ENCODE data around the gene MIPEP. TPM values are rescaled to one million over a fixed set of nuclear protein-coding genes. Genes with fewer than 3 reads are reported as not detected.

The MIPEP gene
- polyA plus RNA-seq, 1 donor (not counting 4 experiments of a cell fraction or from before 2014, with no cell fraction given), result 35.0 TPM

GRCh38 chr13:23871616-23872220, 17.5 kb downstream of the MIPEP start:
- dilution Hi-C loops (cut with MboI; ENCODE audit: extremely low pct_ligation_motif_present, low sequenced_read_pairs), result no loop called here
- Histone ChIP-seq H3K27ac (ENCODE audit: control insufficient read depth, insufficient read depth, low read length) (no peak overlapping the region), H3K9ac (ENCODE audit: control insufficient read depth, extremely low read depth, insufficient read depth, low read length) (no peak overlapping the region)

GRCh38 chr13:23870356-23871140, 18.7 kb downstream of the MIPEP start:
- H2AFZ ChIP-seq (ENCODE audit: control insufficient read depth, low read length), result peak overlapping the region; percentile 18
- dilution Hi-C loops (cut with MboI; ENCODE audit: extremely low pct_ligation_motif_present, low sequenced_read_pairs), result no loop called here
- peaks cover 0 to 15% of the 10 kb centered on the region in 2 experiments for H3K36me3 ChIP-seq (ENCODE audit: control insufficient read depth in 2 of 2, extremely low read depth in 1 of 2, insufficient read depth in 2 of 2, low read length in 2 of 2)
- H3K9ac ChIP-seq (ENCODE audit: control insufficient read depth, extremely low read depth, insufficient read depth, low read length), result no peak overlapping the region
- H3K9me3 ChIP-seq (ENCODE audit: control insufficient read depth, low read depth, low read length), result no peaks in the 10 kb centered on the region
- DNase-seq (ENCODE audit: low read depth, low spot score), result no peak
- H3K4me2 ChIP-seq (ENCODE audit: control insufficient read depth, extremely low read depth, insufficient read depth, low read depth, low read length), result peak overlapping the region; percentile 35
- H3K27ac ChIP-seq (ENCODE audit: control insufficient read depth, insufficient read depth, low read length), result peak overlapping the region; percentile 24
- no peaks in the 10 kb centered on the region for H3K79me2 ChIP-seq (ENCODE audit: control insufficient read depth, insufficient read depth, low read length)
- no peaks in the 10 kb centered on the region for H3K9me1 ChIP-seq (ENCODE audit: control insufficient read depth, extremely low read depth, insufficient read depth, low read length)
- H3K4me1 ChIP-seq (ENCODE audit: control insufficient read depth, extremely low read depth, insufficient read depth, low read length), result peaks cover 35% of the 10 kb centered on the region
- no peaks in the 10 kb centered on the region for H4K20me1 ChIP-seq (ENCODE audit: control insufficient read depth, extremely low read depth, insufficient read depth, low read length)
- no peak overlapping the region for H3K4me3 ChIP-seq (ENCODE audit: control insufficient read depth in 2 of 3, extremely low read depth in 1 of 3, insufficient read depth in 2 of 3, low read depth in 1 of 3, low read length in 3 of 3)
- no peaks in the 10 kb centered on the region for H3K27me3 ChIP-seq (ENCODE audit: control insufficient read depth, extremely low read depth, insufficient read depth, low read length)
- no peak for FAIRE-seq
- TF ChIP-seq, protein P1, sequence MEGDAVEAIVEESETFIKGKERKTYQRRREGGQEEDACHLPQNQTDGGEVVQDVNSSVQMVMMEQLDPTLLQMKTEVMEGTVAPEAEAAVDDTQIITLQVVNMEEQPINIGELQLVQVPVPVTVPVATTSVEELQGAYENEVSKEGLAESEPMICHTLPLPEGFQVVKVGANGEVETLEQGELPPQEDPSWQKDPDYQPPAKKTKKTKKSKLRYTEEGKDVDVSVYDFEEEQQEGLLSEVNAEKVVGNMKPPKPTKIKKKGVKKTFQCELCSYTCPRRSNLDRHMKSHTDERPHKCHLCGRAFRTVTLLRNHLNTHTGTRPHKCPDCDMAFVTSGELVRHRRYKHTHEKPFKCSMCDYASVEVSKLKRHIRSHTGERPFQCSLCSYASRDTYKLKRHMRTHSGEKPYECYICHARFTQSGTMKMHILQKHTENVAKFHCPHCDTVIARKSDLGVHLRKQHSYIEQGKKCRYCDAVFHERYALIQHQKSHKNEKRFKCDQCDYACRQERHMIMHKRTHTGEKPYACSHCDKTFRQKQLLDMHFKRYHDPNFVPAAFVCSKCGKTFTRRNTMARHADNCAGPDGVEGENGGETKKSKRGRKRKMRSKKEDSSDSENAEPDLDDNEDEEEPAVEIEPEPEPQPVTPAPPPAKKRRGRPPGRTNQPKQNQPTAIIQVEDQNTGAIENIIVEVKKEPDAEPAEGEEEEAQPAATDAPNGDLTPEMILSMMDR (optimal IDR thresholded peaks at IDR 0.05 in 1 of 3, IDR thresholded peaks at IDR 0.05 in 1 of 3, conservative IDR thresholded peaks at IDR 0.05 in 1 of 3; ENCODE audit: extremely low read depth in 1 of 3, insufficient read depth in 2 of 3, low read length in 3 of 3), result no peak
- no peak for TF ChIP-seq EZH2 (IDR thresholded peaks at IDR 0.05; ENCODE audit: low read length)

More at GRCh38 chr13:23871616-23872220, 17.5 kb downstream of the MIPEP start:
- Histone ChIP-seq H3K4me1 (ENCODE audit: control insufficient read depth, extremely low read depth, insufficient read depth, low read length) (peaks cover 29% of the 10 kb centered on the region), H3K36me3 (ENCODE audit: control insufficient read depth in 2 of 2, extremely low read depth in 1 of 2, insufficient read depth in 2 of 2, low read length in 2 of 2) (peaks cover 0 to 13% of the 10 kb centered on the region in 2 experiments), H3K27me3 (ENCODE audit: control insufficient read depth, extremely low read depth, insufficient read depth, low read length) (no peaks in the 10 kb centered on the region), H3K9me1 (ENCODE audit: control insufficient read depth, extremely low read depth, insufficient read depth, low read length) (no peaks in the 10 kb centered on the region), H3K79me2 (ENCODE audit: control insufficient read depth, insufficient read depth, low read length) (no peaks in the 10 kb centered on the region), H2AFZ (ENCODE audit: control insufficient read depth, low read length) (no peak overlapping the region), H3K4me3 (ENCODE audit: control insufficient read depth in 2 of 3, extremely low read depth in 1 of 3, insufficient read depth in 2 of 3, low read depth in 1 of 3, low read length in 3 of 3) (no peak overlapping the region), H3K4me2 (ENCODE audit: control insufficient read depth, extremely low read depth, insufficient read depth, low read depth, low read length) (no peak overlapping the region), H4K20me1 (ENCODE audit: control insufficient read depth, extremely low read depth, insufficient read depth, low read length) (no peaks in the 10 kb centered on the region), H3K9me3 (ENCODE audit: control insufficient read depth, low read depth, low read length) (no peaks in the 10 kb centered on the region)
- no peak for FAIRE-seq
- no peak for TF ChIP-seq EZH2 (IDR thresholded peaks at IDR 0.05; ENCODE audit: low read length)
- TF ChIP-seq, protein P1 (optimal IDR thresholded peaks at IDR 0.05 in 1 of 3, IDR thresholded peaks at IDR 0.05 in 1 of 3, conservative IDR thresholded peaks at IDR 0.05 in 1 of 3; ENCODE audit: extremely low read depth in 1 of 3, insufficient read depth in 2 of 3, low read length in 3 of 3), result peak in 1 of 3 experiments; percentile 16
- DNase-seq (ENCODE audit: low read depth, low spot score), result no peak
